GM23248 (cell line): Measurements from ENCODE around the gene PLCB1. TPM values are rescaled to one million over a fixed set of nuclear protein-coding genes. Genes with fewer than 3 reads are reported as not detected.

Experiments used
- DNase-seq: peaks from one replicate; pipeline ENCODE4 v3.0.0-alpha.2; 2015
- H2AFZ ChIP-seq: fragments of 200-600 bp; sonication (generic); 2 replicates; pipeline ENCODE4 v1.6.1; 2016; ENCODE audit warnings: antibody characterized with exemption
- H3F3A ChIP-seq: fragments of 200-600 bp; sonication (generic); 2 replicates; pipeline ENCODE4 v1.6.1; 2016; ENCODE audit warnings: mild to moderate bottlenecking, antibody characterized with exemption, mixed run types; ENCODE audit not compliant: insufficient read depth
- H3K27ac ChIP-seq: fragments of 200-600 bp; sonication (generic); 2 replicates; pipeline ENCODE4 v1.5.1; 2016; ENCODE audit warnings: mild to moderate bottlenecking
- H3K27me3 ChIP-seq: fragments of 200-600 bp; sonication (generic); replicated peaks from 2 replicates; pipeline ENCODE4 v1.6.1; 2016; ENCODE audit warnings: mild to moderate bottlenecking; ENCODE audit not compliant: insufficient read depth
- H3K36me3 ChIP-seq: fragments of 200-600 bp; sonication (generic); 2 replicates; pipeline ENCODE4 v1.6.1; 2016; ENCODE audit warnings: low read depth, mild to moderate bottlenecking
- H3K4me1 ChIP-seq: fragments of 200-600 bp; sonication (generic); 2 replicates; pipeline ENCODE4 v1.6.1; 2016; ENCODE audit warnings: mild to moderate bottlenecking; ENCODE audit not compliant: insufficient read depth
- H3K4me2 ChIP-seq: fragments of 200-600 bp; sonication (generic); one replicate; pipeline ENCODE4 v1.6.1; 2016; ENCODE audit warnings: mild to moderate bottlenecking; ENCODE audit not compliant: unreplicated experiment
- H3K4me3 ChIP-seq: fragments of 200-600 bp; sonication (generic); 2 replicates; pipeline ENCODE4 v1.5.1; 2016; ENCODE audit warnings: mild to moderate bottlenecking
- H3K79me2 ChIP-seq: fragments of 200-600 bp; sonication (generic); 2 replicates; pipeline ENCODE4 v1.6.1; 2016; ENCODE audit warnings: mild to moderate bottlenecking; ENCODE audit not compliant: insufficient read depth
- H3K9ac ChIP-seq: fragments of 200-600 bp; sonication (generic); 2 replicates; pipeline ENCODE4 v1.6.1; 2016; ENCODE audit warnings: mild to moderate bottlenecking
- H3K9me2 ChIP-seq: fragments of 200-600 bp; sonication (generic); 2 replicates; pipeline ENCODE4 v1.6.1; 2016; ENCODE audit warnings: mixed run types, mild to moderate bottlenecking, moderate library complexity; ENCODE audit not compliant: insufficient read depth
- H3K9me3 ChIP-seq: fragments of 200-600 bp; sonication (generic); one replicate; pipeline ENCODE4 v1.6.1; 2017; ENCODE audit warnings: low read depth
- H4K20me1 ChIP-seq: fragments of 200-600 bp; sonication (generic); 2 replicates; pipeline ENCODE4 v1.6.0; 2016; ENCODE audit not compliant: insufficient read depth
- EZH2 ChIP-seq: fragments of 200-600 bp; sonication (generic); IDR thresholded peaks from 2 replicates; pipeline ENCODE4 v1.6.1; 2018; ENCODE audit warnings: antibody characterized with exemption, mild to moderate bottlenecking; ENCODE audit not compliant: insufficient read depth, poor library complexity, severe bottlenecking
- EZH2phosphoT487 ChIP-seq: fragments of 200-600 bp; sonication (generic); IDR thresholded peaks from 2 replicates; pipeline ENCODE4 v1.6.1; 2018; ENCODE audit warnings: antibody characterized with exemption, moderate library complexity, mild to moderate bottlenecking, low read depth; ENCODE audit not compliant: insufficient read depth
- WGBS, 2 experiments: methylation state at CpG; one replicate each; pipeline ENCODE4 v1.1.6; 2015 to 2017; ENCODE audit warnings: low lambda C conversion rate in 2 of 2, low coverage in 1 of 2; ENCODE audit errors: missing lambda C conversion rate in 2 of 2; 5-methylcytosine and 5-hydroxymethylcytosine counted together
- in situ Hi-C: fragments of 300-500 bp; cut with MboI; formaldehyde crosslinking; loops from 2 replicates; pipeline ENCODE4 v1.15.0; 2020
- polyA plus RNA-seq: library from polyadenylated mRNA; unstranded; fragments of >200 nt; fragmentation: Nextera tagmentation; extraction: Ambion mirVana; gene quantifications from 2 replicates; pipeline ENCODE4 v1.2.1, GENCODE V29; 2016
- total RNA-seq: library from RNA; depleted of rRNA; stranded (reverse); fragments of >200 nt; shearing (Covaris generic); gene quantifications from 2 replicates; pipeline ENCODE4 v1.2.3, GENCODE V29; 2014

PLCB1 gene
- total and polyA plus RNA-seq, 2 experiments from 2014 or later = 3.7 to 12.8 TPM

DNA sequence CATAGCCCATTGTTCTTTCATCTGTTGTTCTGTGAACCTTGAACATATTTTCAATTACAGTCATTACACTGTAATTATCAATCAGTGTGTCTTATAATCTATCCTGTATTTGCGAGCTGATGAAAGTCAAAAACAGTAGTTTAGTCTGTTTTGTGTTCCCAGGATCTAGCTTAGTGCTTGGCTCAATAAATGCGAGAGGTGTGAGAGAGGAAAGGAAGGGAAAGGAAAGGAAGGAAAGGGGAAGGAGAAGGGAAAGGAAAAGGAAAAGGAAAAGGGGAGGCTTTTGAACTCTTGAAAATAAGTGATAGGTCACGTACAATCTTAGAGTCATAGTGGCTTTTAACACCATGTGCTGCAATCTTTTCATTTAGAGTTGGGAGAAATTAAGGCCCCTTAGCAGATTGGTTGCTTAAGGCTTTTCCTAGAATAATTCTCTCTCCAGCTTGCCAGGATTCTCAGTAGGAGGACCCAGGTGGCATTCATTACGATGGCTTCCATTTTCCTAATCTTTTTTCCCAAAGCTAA is 503.0 kb downstream of the PLCB1 start:
- TF ChIP-seq EZH2phosphoT487 (no peak), EZH2 (no peak)
- Histone ChIP-seq H4K20me1 (no peaks in the 10 kb centered on the region), H3K9ac (no peak overlapping the region), H3K36me3 (no peaks in the 10 kb centered on the region), H3K27me3 (no peaks in the 10 kb centered on the region), H3K9me3 (no peaks in the 10 kb centered on the region), H3K9me2 (peaks cover 10% of the 10 kb centered on the region; the same call in 1 of the 2 replicates), H3K27ac (no peak overlapping the region), H3K79me2 (no peaks in the 10 kb centered on the region), H2AFZ (no peak overlapping the region), H3K4me2 (no peak overlapping the region), H3F3A (no peaks in the 10 kb centered on the region), H3K4me3 (no peak overlapping the region), H3K4me1 (peaks cover 14% of the 10 kb centered on the region)
- in situ Hi-C loops = no loop called here
- no peak for DNase-seq
- 94 to 100% methylated on average over 4 of the region's 4 CpGs for WGBS, 2 experiments

DNA sequence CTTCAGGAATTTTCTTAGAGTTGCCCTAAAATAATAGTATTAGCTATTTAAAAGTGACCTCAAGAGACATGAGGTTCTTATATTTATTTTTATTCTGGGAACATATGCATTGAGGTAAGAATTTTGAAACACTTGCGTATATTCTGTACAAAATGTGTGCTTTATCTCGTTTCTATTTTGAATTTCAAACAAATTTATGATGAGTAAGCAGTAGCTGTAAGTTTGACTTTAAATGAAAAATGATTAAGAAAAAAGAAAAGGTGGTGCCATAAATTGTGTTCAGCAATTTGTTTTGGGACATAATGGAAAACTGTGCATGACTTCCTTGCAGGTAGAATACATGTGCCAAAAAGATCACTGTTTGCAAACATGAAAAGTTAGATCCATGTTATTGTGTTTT is 503.8 kb downstream of the PLCB1 start:
- H3K4me1 ChIP-seq = peaks cover 14% of the 10 kb centered on the region
- in situ Hi-C loops = no loop called here
- no peaks in the 10 kb centered on the region for H3F3A ChIP-seq
- H3K79me2 ChIP-seq = no peaks in the 10 kb centered on the region
- no peak overlapping the region for H3K27ac ChIP-seq
- no peaks in the 10 kb centered on the region for H4K20me1 ChIP-seq
- H2AFZ ChIP-seq = no peak overlapping the region
- H3K36me3 ChIP-seq = no peaks in the 10 kb centered on the region
- H3K9me3 ChIP-seq = no peaks in the 10 kb centered on the region
- H3K9ac ChIP-seq = no peak overlapping the region
- DNase-seq = no peak
- no peaks in the 10 kb centered on the region for H3K27me3 ChIP-seq
- TF ChIP-seq EZH2phosphoT487 (no peak), EZH2 (no peak)
- WGBS, 2 experiments = 81 to 90% methylated on average over 2 of the region's 2 CpGs
- no peak overlapping the region for H3K4me3 ChIP-seq
- H3K9me2 ChIP-seq = peaks cover 10% of the 10 kb centered on the region; the same call in 1 of the 2 replicates
- no peak overlapping the region for H3K4me2 ChIP-seq

DNA sequence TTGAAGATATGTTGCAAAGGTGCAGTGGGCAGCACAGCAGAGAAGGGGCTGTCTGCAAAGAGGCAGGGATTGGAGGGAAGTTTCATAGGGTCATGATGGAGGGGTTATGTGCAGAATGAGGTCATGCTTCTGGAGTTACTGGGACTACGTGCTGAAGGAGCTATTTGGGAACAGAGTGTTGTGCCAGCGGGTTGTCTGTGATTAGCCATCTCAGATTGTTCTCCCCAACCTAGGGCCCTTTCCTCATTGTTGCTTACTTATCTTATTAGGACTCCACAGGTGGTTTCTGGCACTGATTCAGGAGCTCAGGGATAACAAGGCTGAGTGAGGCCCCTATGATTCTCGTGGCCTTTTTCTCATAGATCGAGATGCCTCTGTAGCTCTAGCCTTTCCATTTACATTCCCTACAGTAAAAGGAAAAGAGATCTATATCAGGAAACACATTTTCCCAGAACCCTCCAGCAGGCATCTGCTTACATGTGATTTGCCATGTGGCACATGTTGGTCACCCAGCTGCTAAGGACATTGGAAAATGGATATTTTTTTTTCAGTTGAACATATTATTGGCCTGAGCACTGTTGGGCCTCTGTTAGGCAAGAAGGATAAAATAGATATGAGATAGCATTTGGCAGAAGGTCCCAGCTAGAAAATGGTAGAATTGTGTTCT is 507.2 kb downstream of the PLCB1 start:
- no peaks in the 10 kb centered on the region for H3K9me3 ChIP-seq
- DNase-seq = no peak
- TF ChIP-seq EZH2 (no peak), EZH2phosphoT487 (no peak)
- no peak overlapping the region for H3K4me2 ChIP-seq
- H3K27me3 ChIP-seq = no peaks in the 10 kb centered on the region
- peaks cover 5% of the 10 kb centered on the region; the same call in 1 of the 2 replicates for H3K9me2 ChIP-seq
- H4K20me1 ChIP-seq = no peaks in the 10 kb centered on the region
- no peak overlapping the region for H3K4me3 ChIP-seq
- in situ Hi-C loops = no loop called here
- H3K36me3 ChIP-seq = no peaks in the 10 kb centered on the region
- no peaks in the 10 kb centered on the region for H3F3A ChIP-seq
- no peak overlapping the region for H2AFZ ChIP-seq
- no peak overlapping the region for H3K27ac ChIP-seq
- no peaks in the 10 kb centered on the region for H3K79me2 ChIP-seq
- no peak overlapping the region for H3K9ac ChIP-seq
- H3K4me1 ChIP-seq = no peaks in the 10 kb centered on the region
- 88% methylated on average over 4 of the region's 4 CpGs for WGBS, 2 experiments

DNA sequence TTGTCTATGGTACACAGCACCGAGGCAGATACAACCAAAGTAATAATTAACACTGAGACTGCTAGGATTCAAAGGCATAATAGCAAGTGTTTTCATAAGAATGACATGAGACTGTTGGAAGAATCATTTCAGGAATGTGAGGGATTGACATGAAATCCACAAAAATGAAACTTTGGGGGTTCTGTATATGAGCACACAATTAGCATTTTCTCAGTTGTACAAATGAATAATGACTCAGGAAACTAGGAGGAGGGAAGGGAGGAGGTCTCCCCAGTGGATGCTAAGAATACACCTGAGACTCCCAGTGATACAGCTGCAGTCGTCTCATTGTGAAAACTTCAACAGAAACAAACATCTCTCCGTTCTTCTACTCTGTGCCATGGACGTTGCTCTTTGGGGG is 508.4 kb downstream of the PLCB1 start:
- 73 to 77% methylated on average over 4 of the region's 4 CpGs for WGBS, 2 experiments
- H3K4me2 ChIP-seq = no peak overlapping the region
- TF ChIP-seq EZH2phosphoT487 (no peak), EZH2 (no peak)
- H3K4me3 ChIP-seq = no peak overlapping the region
- H3K9ac ChIP-seq = no peak overlapping the region
- no peaks in the 10 kb centered on the region for H3K27me3 ChIP-seq
- H3K4me1 ChIP-seq = peaks cover 5% of the 10 kb centered on the region
- no peaks in the 10 kb centered on the region; the same call in 1 of the 2 replicates for H3K9me2 ChIP-seq
- peaks cover 3% of the 10 kb centered on the region; the same call in 1 of the 2 replicates for H3F3A ChIP-seq
- no peaks in the 10 kb centered on the region for H3K36me3 ChIP-seq
- no peak overlapping the region for H2AFZ ChIP-seq
- H3K79me2 ChIP-seq = no peaks in the 10 kb centered on the region
- H3K27ac ChIP-seq = no peak overlapping the region
- in situ Hi-C loops = no loop called here
- no peak for DNase-seq
- no peaks in the 10 kb centered on the region for H4K20me1 ChIP-seq
- no peaks in the 10 kb centered on the region for H3K9me3 ChIP-seq
